NK-92 (cell line): Measurements from ENCODE around the gene APC2.

Experiments used
- DNase-seq: peaks from one replicate; lab custom pipeline; 2025; ENCODE audit not compliant: unreplicated experiment; lab: John Stamatoyannopoulos, UW

Gene APC2

GRCh38 chr19:1449467-1450442, at the start of gene APC2:
APC2 (plus strand) TSS chr19:1450121; CDS start chr19:1453002, 2,881 bp downstream.
- DNase-seq, result no peak

GRCh38 chr19:1400281-1401137, 49.4 kb upstream of the APC2 start:
- no peak for DNase-seq

GRCh38 chr19:1401138-1401888, 48.6 kb upstream of the APC2 start, which contains the start of gene GAMT:
GAMT (minus strand) TSS chr19:1401542; CDS start chr19:1401476, 66 bp downstream.
- DNase-seq, result no peak

- DNase-seq, result no peak
These were observed 48.1 kb upstream of the APC2 start for GRCh38 chr19:1401889-1402217.

- no peak for DNase-seq
These were observed 47.4 kb upstream of the APC2 start for GRCh38 chr19:1402411-1403070.

- DNase-seq, result peak; percentile 89
These were observed 43.0 kb upstream of the APC2 start for GRCh38 chr19:1406774-1407527.

GRCh38 chr19:1407528-1408299, 42.2 kb upstream of the APC2 start, which contains the start of gene DAZAP1:
DAZAP1 (plus strand) TSS chr19:1407586; CDS start chr19:1407774, 188 bp downstream.
- no peak for DNase-seq

- DNase-seq, result no peak
These were observed 41.4 kb upstream of the APC2 start for GRCh38 chr19:1408300-1409203.

GRCh38 chr19:1409204-1410005, 40.5 kb upstream of the APC2 start:
- DNase-seq, result no peak

- no peak for DNase-seq
These were observed 39.7 kb upstream of the APC2 start for GRCh38 chr19:1410136-1410786.

GRCh38 chr19:1410789-1411188, 39.1 kb upstream of the APC2 start:
- no peak for DNase-seq

- DNase-seq, result no peak
These were observed 38.4 kb upstream of the APC2 start for GRCh38 chr19:1411255-1412191.

GRCh38 chr19:1412323-1412923, 37.5 kb upstream of the APC2 start:
- DNase-seq, result no peak

- no peak for DNase-seq
These were observed 36.7 kb upstream of the APC2 start for GRCh38 chr19:1412995-1413800.
